Measurements from ENCODE around the gene PPL.

PPL gene

GRCh38 chr16:4884972-4885874 is 51.7 kb downstream of the PPL start:
- no peak for DNase-seq

GRCh38 chr16:4884209-4884608 is 52.7 kb downstream of the PPL start:
- no peak for DNase-seq

- no peak for DNase-seq
Measured at GRCh38 chr16:4883501-4883900, 53.4 kb downstream of the PPL start.

GRCh38 chr16:4882633-4883285 is 54.2 kb downstream of the PPL start:
- no peak for DNase-seq

GRCh38 chr16:4882000-4882632 is 54.8 kb downstream of the PPL start:
- no peak for DNase-seq

- no peak for DNase-seq
Measured at GRCh38 chr16:4880006-4880580, 56.9 kb downstream of the PPL start.

GRCh38 chr16:4879049-4879448 is 57.9 kb downstream of the PPL start:
- no peak for DNase-seq

GRCh38 chr16:4877380-4877685 is 59.6 kb downstream of the PPL start:
- no peak for DNase-seq

- no peak for DNase-seq
Measured at GRCh38 chr16:4876646-4877379, 60.1 kb downstream of the PPL start.

- no peak for DNase-seq
Measured at GRCh38 chr16:4874666-4875065, 62.3 kb downstream of the PPL start.

- DNase-seq = no peak
Measured at GRCh38 chr16:4873091-4873490, 63.9 kb downstream of the PPL start.

- no peak for DNase-seq
Measured at GRCh38 chr16:4871071-4871470, 65.9 kb downstream of the PPL start.

- no peak for DNase-seq
Measured at GRCh38 chr16:4870138-4870671, 66.7 kb downstream of the PPL start.

- no peak for DNase-seq
Measured at GRCh38 chr16:4869147-4869805, 67.7 kb downstream of the PPL start.

- no peak for DNase-seq
Measured at GRCh38 chr16:4868535-4868934, 68.4 kb downstream of the PPL start.

GRCh38 chr16:4868026-4868425 is 68.9 kb downstream of the PPL start:
- DNase-seq = no peak

GRCh38 chr16:4866586-4866985 is 70.4 kb downstream of the PPL start:
- DNase-seq = no peak

- DNase-seq = no peak
Measured at GRCh38 chr16:4865231-4865860, 71.6 kb downstream of the PPL start.

GRCh38 chr16:4864728-4865127 is 72.2 kb downstream of the PPL start:
- DNase-seq = no peak

GRCh38 chr16:4862639-4863038 is 74.3 kb downstream of the PPL start:
- DNase-seq = peak; percentile 54

- no peak for DNase-seq
Measured at GRCh38 chr16:4860727-4861342, 76.1 kb downstream of the PPL start.

Measured in inflammatory macrophage treated with lipopolysaccharide for 4 hours (primary cell).